ENCODE data around the gene OVAAL. TPM values are rescaled to one million over a fixed set of nuclear protein-coding genes. Genes with fewer than 3 reads are reported as not detected.

The OVAAL gene
- total RNA-seq, 2 experiments from 2014 or later: not detected

- H3K4me1 ChIP-seq (ENCODE audit: insufficient read depth, low read length, poor library complexity, severe bottlenecking): no peaks in the 10 kb centered on the region
- intact Hi-C loops (cut with micrococcal nuclease; ENCODE audit: unreplicated experiment): no loop called here
- ChIA-PET CTCF (ENCODE audit: unreplicated experiment) (no interaction called here), POLR2A (no interaction called here)
- H3K36me3 ChIP-seq (ENCODE audit: insufficient read depth, low read length): no peaks in the 10 kb centered on the region
- H3K79me2 ChIP-seq (ENCODE audit: insufficient read depth, low read depth, low read length): no peaks in the 10 kb centered on the region
- no peak for DNase-seq (ENCODE audit: low spot score)
- no peak overlapping the region for H3K27ac ChIP-seq (ENCODE audit: low read depth, low read length, poor library complexity, severe bottlenecking)
- no peaks in the 10 kb centered on the region for H3K9me3 ChIP-seq (ENCODE audit: low read length)
- H4K20me1 ChIP-seq (ENCODE audit: insufficient read depth, low read length): no peaks in the 10 kb centered on the region
- H3K4me3 ChIP-seq (ENCODE audit: low read depth, low read length, poor library complexity, severe bottlenecking): no peak overlapping the region
- no peak overlapping the region for H2AFZ ChIP-seq (ENCODE audit: low read length)
- BruUV-seq (replicated peaks): no TSS peak
- no peak overlapping the region for H3K4me2 ChIP-seq (ENCODE audit: low read length)
- H3K9me2 ChIP-seq (ENCODE audit: insufficient read depth, low read length): no peaks in the 10 kb centered on the region
- TF ChIP-seq EZH2phosphoT487 (IDR thresholded peaks at IDR 0.05; ENCODE audit: borderline replicate concordance, low read depth, low read length) (no peak), CTCF (conservative IDR thresholded peaks at IDR 0.05; ENCODE audit: low read length) (no peak)
Measured at GRCh38 chr1:180588121-180588520, 29.4 kb downstream of the OVAAL start.

GRCh38 chr1:180590889-180591288, 32.1 kb downstream of the OVAAL start:
- ChIA-PET CTCF (ENCODE audit: unreplicated experiment) (no interaction called here), POLR2A (no interaction called here)
- Histone ChIP-seq H3K79me2 (ENCODE audit: insufficient read depth, low read depth, low read length) (no peaks in the 10 kb centered on the region), H3K4me1 (ENCODE audit: insufficient read depth, low read length, poor library complexity, severe bottlenecking) (no peaks in the 10 kb centered on the region), H4K20me1 (ENCODE audit: insufficient read depth, low read length) (no peaks in the 10 kb centered on the region), H3K4me3 (ENCODE audit: low read depth, low read length, poor library complexity, severe bottlenecking) (no peak overlapping the region), H2AFZ (ENCODE audit: low read length) (no peak overlapping the region), H3K9me2 (ENCODE audit: insufficient read depth, low read length) (no peaks in the 10 kb centered on the region), H3K9me3 (ENCODE audit: low read length) (no peaks in the 10 kb centered on the region), H3K27ac (ENCODE audit: low read depth, low read length, poor library complexity, severe bottlenecking) (no peak overlapping the region), H3K4me2 (ENCODE audit: low read length) (no peak overlapping the region), H3K36me3 (ENCODE audit: insufficient read depth, low read length) (no peaks in the 10 kb centered on the region)
- intact Hi-C loops (cut with micrococcal nuclease; ENCODE audit: unreplicated experiment): no loop called here
- no peak for DNase-seq (ENCODE audit: low spot score)
- no peak for TF ChIP-seq CTCF (conservative IDR thresholded peaks at IDR 0.05; ENCODE audit: low read length)
- TF ChIP-seq EZH2phosphoT487 (IDR thresholded peaks at IDR 0.05; ENCODE audit: borderline replicate concordance, low read depth, low read length): no peak
- no TSS peak for BruUV-seq (replicated peaks)

GRCh38 chr1:180593382-180593781, 34.6 kb downstream of the OVAAL start:
- POLR2A ChIA-PET: no interaction called here
- H3K27ac ChIP-seq (ENCODE audit: low read depth, low read length, poor library complexity, severe bottlenecking): no peak overlapping the region
- no peaks in the 10 kb centered on the region for H4K20me1 ChIP-seq (ENCODE audit: insufficient read depth, low read length)
- no peak overlapping the region for H2AFZ ChIP-seq (ENCODE audit: low read length)
- no peaks in the 10 kb centered on the region for H3K4me1 ChIP-seq (ENCODE audit: insufficient read depth, low read length, poor library complexity, severe bottlenecking)
- CTCF ChIA-PET (ENCODE audit: unreplicated experiment): no interaction called here
- H3K79me2 ChIP-seq (ENCODE audit: insufficient read depth, low read depth, low read length): no peaks in the 10 kb centered on the region
- H3K9me3 ChIP-seq (ENCODE audit: low read length): no peaks in the 10 kb centered on the region
- no peak overlapping the region for H3K4me3 ChIP-seq (ENCODE audit: low read depth, low read length, poor library complexity, severe bottlenecking)
- no TSS peak for BruUV-seq (replicated peaks)
- H3K9me2 ChIP-seq (ENCODE audit: insufficient read depth, low read length): no peaks in the 10 kb centered on the region
- H3K4me2 ChIP-seq (ENCODE audit: low read length): no peak overlapping the region
- no peak for DNase-seq (ENCODE audit: low spot score)
- H3K36me3 ChIP-seq (ENCODE audit: insufficient read depth, low read length): no peaks in the 10 kb centered on the region
- no peak for TF ChIP-seq CTCF (conservative IDR thresholded peaks at IDR 0.05; ENCODE audit: low read length)
- no peak for TF ChIP-seq EZH2phosphoT487 (IDR thresholded peaks at IDR 0.05; ENCODE audit: borderline replicate concordance, low read depth, low read length)
- intact Hi-C loops (cut with micrococcal nuclease; ENCODE audit: unreplicated experiment): no loop called here

All from OCI-LY7 (cell line).